Upper lobe of right lung (tissue), 1 donor: Measurements from ENCODE around the gene ACSL5. TPM values are rescaled to one million over a fixed set of nuclear protein-coding genes. Genes with fewer than 3 reads are reported as not detected.
"Not testable (repeated sequence)": the region's sequence is repeated elsewhere in the genome, so short reads cannot be mapped to it uniquely, and the experiment has no call there.

Experiments used
- ATAC-seq: fragments of 200-7000 bp; cut with Tn5 transposase; one replicate; pipeline ENCODE4 v1.9.1; 2020; ENCODE audit warnings: mild to moderate bottlenecking, moderate library complexity
- DNase-seq: peaks from one replicate; pipeline ENCODE4 v3.0.0-alpha.2; 2020
- H3K27ac ChIP-seq: fragments of 200-600 bp; one replicate; pipeline ENCODE4 v1.8.0; 2022
- H3K27me3 ChIP-seq: fragments of 200-600 bp; one replicate; pipeline ENCODE4 v1.8.0; 2022; ENCODE audit warnings: mild to moderate bottlenecking
- H3K36me3 ChIP-seq: fragments of 200-600 bp; one replicate; pipeline ENCODE4 v1.8.0; 2022
- H3K4me1 ChIP-seq: fragments of 200-600 bp; one replicate; pipeline ENCODE4 v1.8.0; 2022
- H3K4me3 ChIP-seq: fragments of 200-600 bp; one replicate; pipeline ENCODE4 v1.8.0; 2022; ENCODE audit warnings: mild to moderate bottlenecking
- H3K9me3 ChIP-seq: fragments of 200-600 bp; one replicate; pipeline ENCODE4 v1.8.0; 2022
- intact Hi-C: fragments of 100-400 bp; cut with DNase I; formaldehyde crosslinking; loops from one replicate; pipeline ENCODE4 v1.11.0; 2022
- total RNA-seq: library from RNA; stranded (reverse); fragmentation: NEBNext Ultra II Directional; extraction: Animal tissue kit (Norgen Biotek cat#: 25700); gene quantifications from one replicate; pipeline ENCODE4 v1.2.1, GENCODE V29; 2021
- TF ChIP-seq, protein P1 (sequence below): fragments of 200-600 bp; IDR thresholded peaks from one replicate; pipeline ENCODE4 v1.8.0; 2022; ENCODE audit warnings: antibody characterized with exemption
- donor health status: DM: no; HTN: yes; CAD: no; lungs with severe emphysema.

ACSL5 gene
- total RNA-seq, 1 donor from 2014 or later = 79.1 TPM

DNA sequence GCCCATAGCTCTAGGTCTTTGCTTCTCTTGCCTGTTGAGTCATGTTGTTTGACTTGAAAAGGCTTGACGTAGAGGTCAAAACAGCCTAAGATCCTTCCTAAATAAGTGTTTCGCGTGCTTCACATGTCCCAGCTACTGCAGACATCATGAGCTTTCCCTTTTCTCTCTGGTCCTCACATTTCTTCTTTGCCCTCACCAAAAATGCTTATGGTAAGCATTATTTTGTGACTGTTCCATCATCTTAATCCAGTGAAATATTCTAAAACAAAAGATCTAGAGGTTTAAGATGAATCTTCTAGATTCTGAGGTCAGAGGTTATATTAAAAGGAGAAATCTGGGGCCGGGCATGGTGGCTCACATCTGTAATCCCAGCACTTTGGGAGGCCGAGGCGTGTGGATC, 8.5 kb upstream of the ACSL5 start:
- DNase-seq (no peak), ATAC-seq (no peak)
- Histone ChIP-seq H3K4me1 (peaks cover 23% of the 10 kb centered on the region), H3K9me3 (no peaks in the 10 kb centered on the region), H3K4me3 (no peak overlapping the region), H3K27ac (no peak overlapping the region), H3K27me3 (no peaks in the 10 kb centered on the region), H3K36me3 (no peaks in the 10 kb centered on the region)
- TF ChIP-seq, protein P1, sequence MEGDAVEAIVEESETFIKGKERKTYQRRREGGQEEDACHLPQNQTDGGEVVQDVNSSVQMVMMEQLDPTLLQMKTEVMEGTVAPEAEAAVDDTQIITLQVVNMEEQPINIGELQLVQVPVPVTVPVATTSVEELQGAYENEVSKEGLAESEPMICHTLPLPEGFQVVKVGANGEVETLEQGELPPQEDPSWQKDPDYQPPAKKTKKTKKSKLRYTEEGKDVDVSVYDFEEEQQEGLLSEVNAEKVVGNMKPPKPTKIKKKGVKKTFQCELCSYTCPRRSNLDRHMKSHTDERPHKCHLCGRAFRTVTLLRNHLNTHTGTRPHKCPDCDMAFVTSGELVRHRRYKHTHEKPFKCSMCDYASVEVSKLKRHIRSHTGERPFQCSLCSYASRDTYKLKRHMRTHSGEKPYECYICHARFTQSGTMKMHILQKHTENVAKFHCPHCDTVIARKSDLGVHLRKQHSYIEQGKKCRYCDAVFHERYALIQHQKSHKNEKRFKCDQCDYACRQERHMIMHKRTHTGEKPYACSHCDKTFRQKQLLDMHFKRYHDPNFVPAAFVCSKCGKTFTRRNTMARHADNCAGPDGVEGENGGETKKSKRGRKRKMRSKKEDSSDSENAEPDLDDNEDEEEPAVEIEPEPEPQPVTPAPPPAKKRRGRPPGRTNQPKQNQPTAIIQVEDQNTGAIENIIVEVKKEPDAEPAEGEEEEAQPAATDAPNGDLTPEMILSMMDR = no peak
- intact Hi-C loops = no loop called here

DNA sequence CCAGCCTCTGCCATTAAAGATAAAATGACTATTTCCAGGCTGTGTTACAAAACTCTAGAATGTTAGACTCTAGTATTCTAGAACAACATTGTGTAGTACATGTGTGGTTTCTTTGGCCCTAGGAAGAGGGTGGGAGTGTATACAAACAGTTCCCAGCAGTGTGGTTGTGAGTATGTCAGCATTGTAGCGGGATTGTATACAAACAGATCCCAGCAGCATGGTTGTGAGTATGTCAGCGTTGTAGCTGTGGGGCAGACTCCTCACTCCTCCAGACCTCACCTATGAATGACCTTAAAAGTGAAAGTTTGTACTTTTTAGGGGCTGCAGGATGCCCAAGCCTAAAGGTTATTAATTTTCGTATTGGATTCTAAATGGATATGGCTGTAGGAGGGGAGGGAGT, 6.9 kb upstream of the ACSL5 start:
- Histone ChIP-seq H3K27ac (no peak overlapping the region), H3K4me1 (peaks cover 14% of the 10 kb centered on the region), H3K36me3 (no peaks in the 10 kb centered on the region), H3K4me3 (no peak overlapping the region), H3K9me3 (no peaks in the 10 kb centered on the region), H3K27me3 (no peaks in the 10 kb centered on the region)
- intact Hi-C loops = no loop called here
- DNase-seq (no peak), ATAC-seq (no peak)
- TF ChIP-seq, protein P1 = no peak

DNA sequence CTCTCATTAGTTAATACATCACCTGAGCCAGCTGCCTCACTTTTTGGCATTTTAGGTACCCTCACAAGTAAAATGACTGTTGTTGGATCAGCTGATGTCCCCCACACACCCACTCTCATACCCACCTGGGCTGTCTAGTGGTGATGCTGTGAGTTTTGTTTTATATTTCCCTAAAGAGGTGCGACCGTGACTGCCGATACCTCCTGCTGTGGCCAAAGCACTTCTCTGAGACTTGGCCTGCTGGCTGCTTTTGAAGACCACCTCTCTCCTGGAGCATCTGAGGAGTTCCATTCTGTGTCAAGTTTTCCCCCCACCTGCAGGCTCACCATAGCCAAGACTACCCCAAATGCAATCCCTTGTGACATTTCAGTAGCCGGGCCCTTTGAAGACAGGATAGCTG, 6.4 kb upstream of the ACSL5 start:
- intact Hi-C loops = no loop called here
- DNase-seq (no peak), ATAC-seq (no peak)
- Histone ChIP-seq H3K9me3 (no peaks in the 10 kb centered on the region), H3K27me3 (no peaks in the 10 kb centered on the region), H3K4me3 (no peak overlapping the region), H3K27ac (no peak overlapping the region), H3K4me1 (peaks cover 9% of the 10 kb centered on the region), H3K36me3 (no peaks in the 10 kb centered on the region)
- TF ChIP-seq, protein P1 = no peak

DNA sequence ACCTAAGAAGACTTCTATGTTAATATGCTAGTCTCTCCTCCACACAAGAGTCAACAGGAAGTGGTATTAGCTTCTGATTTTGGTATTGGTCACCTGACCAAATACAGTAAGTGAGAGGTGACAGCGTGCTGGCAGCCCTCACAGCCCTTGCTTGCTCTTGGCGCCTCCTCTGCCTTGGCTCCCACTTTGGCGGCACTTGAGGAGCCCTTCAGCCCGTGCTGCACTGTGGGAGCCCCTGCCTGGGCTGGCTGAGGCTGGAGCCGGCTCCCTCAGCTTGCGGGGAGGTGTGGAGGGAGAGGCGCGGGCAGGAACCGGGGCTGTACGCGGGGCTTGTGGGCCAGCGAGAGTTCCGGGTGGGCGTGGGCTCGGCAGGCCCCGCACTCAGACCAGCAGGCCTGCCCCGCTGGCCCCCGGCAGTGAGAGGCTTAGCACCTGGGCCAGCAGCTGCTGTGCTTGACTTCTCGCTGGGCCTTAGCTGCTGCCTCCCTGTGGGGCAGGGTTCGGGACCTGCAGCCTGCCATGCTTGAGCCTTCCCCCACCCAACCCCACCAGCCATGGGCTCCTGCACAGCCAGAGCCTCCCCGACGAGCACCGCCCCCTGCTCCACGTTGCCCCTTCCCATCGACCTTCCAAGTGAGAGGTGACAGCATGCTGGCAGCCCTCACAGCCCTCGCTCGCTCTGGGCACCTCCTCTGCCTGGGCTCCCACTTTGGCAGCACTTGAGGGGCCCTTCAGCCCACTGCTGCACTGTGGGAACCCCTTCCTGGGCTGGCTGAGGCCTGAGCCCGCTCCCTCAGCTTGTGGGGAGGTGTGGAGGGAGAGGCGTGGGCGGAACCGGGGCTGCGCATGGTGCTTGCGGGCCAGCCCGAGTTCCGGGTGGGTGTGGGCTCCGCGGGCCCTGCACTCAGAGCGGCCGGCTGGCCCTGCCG, 4.2 kb upstream of the ACSL5 start:
- intact Hi-C loops = no loop called here
- H3K27ac ChIP-seq = peak overlapping the region; percentile 24
- DNase-seq = peak; percentile 92

DNA sequence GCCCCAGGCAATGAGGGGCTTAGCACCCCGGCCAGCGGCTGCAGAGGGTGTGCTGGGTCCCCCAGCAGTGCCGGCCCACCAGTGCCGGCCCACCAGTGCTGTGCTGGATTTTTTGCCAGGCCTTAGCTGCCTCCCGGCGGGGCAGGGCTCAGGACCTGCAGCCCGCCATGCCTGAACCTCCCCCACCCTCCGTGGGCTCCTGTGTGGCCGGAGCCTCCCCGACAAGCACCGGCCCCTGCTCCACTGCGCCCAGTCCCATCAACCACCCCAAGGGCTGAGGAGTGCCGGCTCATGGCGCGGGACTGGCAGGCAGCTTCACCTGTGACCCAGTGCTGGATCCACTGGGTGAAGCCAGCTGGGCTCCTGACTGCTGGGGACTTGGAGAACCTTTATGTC, 3.5 kb upstream of the ACSL5 start:
- peaks cover 21% of the 10 kb centered on the region for H3K4me1 ChIP-seq
- no peak for DNase-seq
- intact Hi-C loops = no loop called here

More for the DNA sequence above, 4.2 kb upstream of the ACSL5 start:
- peaks cover 14% of the 10 kb centered on the region for H3K4me1 ChIP-seq
- peak; percentile 78 for ATAC-seq
- no peaks in the 10 kb centered on the region for H3K27me3 ChIP-seq
- H3K4me3 ChIP-seq = no peak overlapping the region
- TF ChIP-seq, protein P1 = no peak
- H3K9me3 ChIP-seq = no peaks in the 10 kb centered on the region
- H3K36me3 ChIP-seq = no peaks in the 10 kb centered on the region

DNA sequence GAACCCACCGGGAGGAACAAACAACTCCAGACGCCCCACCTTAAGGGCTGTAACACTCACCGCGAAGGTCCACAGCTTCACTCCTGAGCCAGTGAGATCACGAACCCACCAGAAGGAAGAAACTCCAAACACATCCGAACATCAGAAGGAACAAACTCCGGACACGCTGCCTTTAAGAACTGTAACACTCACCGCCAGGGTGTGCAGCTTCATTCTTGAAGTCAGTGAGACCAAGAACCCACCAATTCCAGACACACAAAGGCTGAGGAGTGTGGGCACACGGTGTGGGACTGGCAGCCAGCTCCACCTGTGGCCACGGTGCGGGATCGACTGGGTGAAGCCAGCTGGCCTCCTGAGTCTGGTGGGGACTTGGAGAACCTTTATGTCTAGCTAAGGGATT, 2.6 kb upstream of the ACSL5 start:
- H3K27ac ChIP-seq, H3K36me3 ChIP-seq, DNase-seq, H3K27me3 ChIP-seq, H3K9me3 ChIP-seq, ATAC-seq, H3K4me3 ChIP-seq, intact Hi-C loops: not testable (repeated sequence)
- peaks cover 25% of the 10 kb centered on the region for H3K4me1 ChIP-seq

More for the DNA sequence above, 3.5 kb upstream of the ACSL5 start:
- no peak for ATAC-seq
- Histone ChIP-seq H3K27me3 (no peaks in the 10 kb centered on the region), H3K27ac (no peak overlapping the region), H3K36me3 (no peaks in the 10 kb centered on the region), H3K9me3 (no peaks in the 10 kb centered on the region), H3K4me3 (no peak overlapping the region)
- TF ChIP-seq, protein P1 = no peak

DNA sequence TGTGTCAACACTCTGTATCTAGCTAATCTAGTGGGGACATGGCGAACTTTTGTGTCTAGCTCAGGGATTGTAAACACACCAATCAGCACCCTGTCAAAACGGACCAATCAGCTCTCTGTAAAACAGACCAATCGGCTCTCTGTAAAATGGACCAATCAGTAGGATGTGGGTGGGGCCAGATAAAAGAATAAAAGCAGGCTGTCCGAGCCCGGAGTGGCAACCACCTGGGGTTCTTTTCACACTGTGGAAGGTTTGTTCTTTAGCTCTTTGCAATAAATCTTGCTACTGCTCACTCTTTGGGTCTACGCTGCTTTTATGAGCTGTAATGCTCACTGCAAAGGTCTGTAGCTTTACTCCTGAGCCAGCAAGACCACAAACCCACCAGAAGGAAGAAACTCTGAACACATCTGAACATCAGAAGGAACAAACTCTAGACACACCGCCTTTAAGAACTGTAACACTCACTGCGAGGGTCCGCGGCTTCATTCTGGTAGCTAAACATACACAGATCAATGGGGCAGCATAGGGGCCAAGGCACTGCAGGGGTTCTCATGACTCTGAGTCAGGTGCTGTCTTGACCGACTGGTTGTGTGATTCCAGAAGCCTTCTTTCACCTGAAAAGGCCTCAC, 1.6 kb upstream of the ACSL5 start:
- H3K27me3 ChIP-seq, H3K27ac ChIP-seq, DNase-seq, H3K4me3 ChIP-seq, ATAC-seq, H3K9me3 ChIP-seq, intact Hi-C loops, H3K36me3 ChIP-seq: not testable (repeated sequence)
- H3K4me1 ChIP-seq = peaks cover 28% of the 10 kb centered on the region
